GM10266 (cell line): ENCODE data around the gene SAP130.

Experiments
- DNase-seq: peaks from one replicate; pipeline ENCODE4 v3.0.0; 2012; ENCODE audit errors: extremely low spot score
- TF ChIP-seq, protein P1 (sequence below): IDR thresholded peaks from 2 replicates; pipeline ENCODE4 v1.5.1; 2012; ENCODE audit warnings: mild to moderate bottlenecking, low read depth; ENCODE audit not compliant: control insufficient read depth, insufficient read depth; ENCODE audit errors: missing control alignments

Gene SAP130

GRCh38 chr2:128057334-128057733 lies 29.5 kb upstream of the SAP130 start:
- DNase-seq, result no peak
- TF ChIP-seq, protein P1, sequence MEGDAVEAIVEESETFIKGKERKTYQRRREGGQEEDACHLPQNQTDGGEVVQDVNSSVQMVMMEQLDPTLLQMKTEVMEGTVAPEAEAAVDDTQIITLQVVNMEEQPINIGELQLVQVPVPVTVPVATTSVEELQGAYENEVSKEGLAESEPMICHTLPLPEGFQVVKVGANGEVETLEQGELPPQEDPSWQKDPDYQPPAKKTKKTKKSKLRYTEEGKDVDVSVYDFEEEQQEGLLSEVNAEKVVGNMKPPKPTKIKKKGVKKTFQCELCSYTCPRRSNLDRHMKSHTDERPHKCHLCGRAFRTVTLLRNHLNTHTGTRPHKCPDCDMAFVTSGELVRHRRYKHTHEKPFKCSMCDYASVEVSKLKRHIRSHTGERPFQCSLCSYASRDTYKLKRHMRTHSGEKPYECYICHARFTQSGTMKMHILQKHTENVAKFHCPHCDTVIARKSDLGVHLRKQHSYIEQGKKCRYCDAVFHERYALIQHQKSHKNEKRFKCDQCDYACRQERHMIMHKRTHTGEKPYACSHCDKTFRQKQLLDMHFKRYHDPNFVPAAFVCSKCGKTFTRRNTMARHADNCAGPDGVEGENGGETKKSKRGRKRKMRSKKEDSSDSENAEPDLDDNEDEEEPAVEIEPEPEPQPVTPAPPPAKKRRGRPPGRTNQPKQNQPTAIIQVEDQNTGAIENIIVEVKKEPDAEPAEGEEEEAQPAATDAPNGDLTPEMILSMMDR, result no peak

- TF ChIP-seq, protein P1, result no peak
- no peak for DNase-seq
Measured at GRCh38 chr2:128054104-128054885, 26.4 kb upstream of the SAP130 start.

GRCh38 chr2:128053331-128053730 lies 25.5 kb upstream of the SAP130 start:
- TF ChIP-seq, protein P1, result no peak

GRCh38 chr2:128043041-128043440 lies 15.2 kb upstream of the SAP130 start:
- no peak for DNase-seq
- TF ChIP-seq, protein P1, result no peak

More at GRCh38 chr2:128053331-128053730, 25.5 kb upstream of the SAP130 start:
- no peak for DNase-seq

DNA sequence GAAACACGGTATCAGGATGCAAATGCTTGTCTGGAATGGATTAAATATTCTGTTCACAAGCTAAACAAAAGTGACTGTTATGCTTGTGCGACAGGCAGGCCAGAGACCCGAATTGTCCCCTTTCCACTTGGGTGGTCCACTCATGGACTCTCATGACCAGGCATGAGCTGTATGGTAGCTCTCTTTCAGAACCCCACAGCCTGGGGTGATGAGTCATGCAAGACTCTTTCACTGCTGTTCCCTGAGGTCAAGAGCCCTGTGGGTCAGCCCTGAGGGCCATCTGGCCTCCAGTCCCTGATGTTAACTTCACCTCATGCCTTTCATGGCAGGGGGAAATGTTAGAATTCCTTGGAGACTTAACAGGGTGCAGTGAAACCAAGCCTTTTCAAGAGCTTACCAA lies 13.7 kb upstream of the SAP130 start:
- no peak for DNase-seq
- TF ChIP-seq, protein P1, result no peak

DNA sequence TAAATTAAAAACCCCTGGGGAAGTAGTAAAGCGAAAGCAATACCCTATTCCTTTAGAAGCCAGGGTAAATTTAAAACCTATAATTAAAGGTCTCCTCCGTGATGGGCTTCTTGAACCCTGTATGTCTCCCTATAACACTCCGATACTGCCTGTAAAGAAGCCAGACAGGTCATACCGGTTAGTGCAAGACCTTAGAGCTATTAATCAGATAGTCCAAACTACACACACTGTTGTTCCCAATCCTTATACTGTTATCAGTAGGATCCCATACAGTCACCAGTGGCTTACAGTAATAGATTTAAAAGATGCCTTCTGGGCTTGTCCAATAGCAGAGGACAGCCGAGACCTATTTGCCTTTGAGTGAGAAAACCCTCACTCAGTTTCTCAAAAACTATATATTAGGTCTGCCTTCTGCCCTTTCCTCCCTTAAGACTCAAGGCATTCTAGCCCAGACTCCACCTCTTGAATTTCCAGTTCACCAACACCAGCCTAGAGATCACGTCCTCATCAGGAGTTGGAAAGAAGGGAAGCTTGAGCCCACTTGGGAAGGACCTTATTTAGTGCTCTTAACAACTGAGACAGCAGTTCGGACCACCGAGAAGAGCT lies 12.4 kb upstream of the SAP130 start:
- TF ChIP-seq, protein P1, result no peak
- no peak for DNase-seq

DNA sequence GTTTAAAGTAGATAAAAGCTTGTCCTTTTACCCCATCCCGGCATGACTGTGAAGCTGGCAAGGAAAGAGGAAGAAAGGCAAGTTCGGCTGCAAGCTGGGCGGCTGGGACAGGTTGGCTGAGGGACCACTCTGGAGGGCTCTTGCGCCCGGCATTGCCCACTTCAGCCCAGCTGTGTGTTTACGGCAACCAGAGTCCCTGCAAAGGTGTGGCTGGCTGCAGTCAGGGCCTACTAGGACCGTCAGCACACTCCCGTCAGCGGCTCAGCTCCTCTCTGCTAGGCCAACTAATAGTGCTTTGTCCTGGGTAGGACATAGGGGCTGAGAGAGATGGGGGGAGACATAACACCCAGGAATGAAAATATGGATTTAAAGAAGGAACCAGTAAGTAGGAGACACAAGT lies 11.7 kb upstream of the SAP130 start:
- TF ChIP-seq, protein P1, result no peak
- DNase-seq, result no peak
